Tibial nerve (tissue), 4 donors: Measurements from ENCODE around the gene METTL14. TPM values are rescaled to one million over a fixed set of nuclear protein-coding genes. Genes with fewer than 3 reads are reported as not detected.

ENCODE experiments used
- DNase-seq, 2 donors: peaks; one replicate each; pipeline ENCODE4 v3.0.0-alpha.2; 2019; ENCODE audit warnings: low spot score in 2 of 2
- H3K27ac ChIP-seq, 4 donors: fragments of 200-600 bp; sonication (generic) in 3 of 4; one replicate each; pipeline ENCODE4 v1.5.1; 2017 to 2019; ENCODE audit warnings: mild to moderate bottlenecking in 1 of 4
- H3K27me3 ChIP-seq, 2 donors: fragments of 200-600 bp; sonication (generic) in 1 of 2; one replicate each; pipeline versions ENCODE4 v1.5.1 to v1.6.0; 2017 to 2019
- H3K36me3 ChIP-seq, 3 donors: fragments of 200-600 bp; sonication (generic); one replicate each; pipeline ENCODE4 v1.5.1; 2018 to 2019
- H3K4me1 ChIP-seq, 4 donors: fragments of 200-600 bp; sonication (generic) in 3 of 4; one replicate each; pipeline ENCODE4 v1.5.1; 2017 to 2019
- H3K4me3 ChIP-seq, 4 donors: fragments of 200-600 bp; sonication (generic) in 3 of 4; one replicate each; pipeline ENCODE4 v1.5.1; 2017 to 2019; ENCODE audit warnings: mild to moderate bottlenecking in 1 of 4, moderate library complexity in 1 of 4
- H3K9me3 ChIP-seq, 4 donors: fragments of 200-600 bp; sonication (generic) in 3 of 4; one replicate each; pipeline ENCODE4 v1.5.1; 2017 to 2019
- EP300 ChIP-seq, 2 donors: sonication (generic); formaldehyde crosslinking; IDR thresholded peaks; one replicate each; pipeline ENCODE4 v1.6.1; 2017; ENCODE audit warnings: antibody characterized with exemption in 2 of 2, mild to moderate bottlenecking in 1 of 2
- POLR2A ChIP-seq, 2 donors: fragments of 450-650 bp; IDR thresholded peaks; one replicate each; pipeline ENCODE4 v1.6.1; 2017; ENCODE audit warnings: antibody characterized with exemption in 2 of 2, mild to moderate bottlenecking in 2 of 2, moderate library complexity in 2 of 2
- WGBS, 2 donors: methylation state at CpG; one replicate each; pipeline ENCODE4 v1.1.5; 2018; 5-methylcytosine and 5-hydroxymethylcytosine counted together
- total RNA-seq, 4 donors: library from RNA; depleted of rRNA; stranded (reverse); fragments of >200 nt; gene quantifications; one replicate each; pipeline ENCODE4 v1.1.0, GENCODE V29; 2016
- TF ChIP-seq, protein P1 (sequence below), 5 experiments: fragments of 200-600 bp in 3 of 5; fragments of 450-650 bp in 2 of 5; sonication (generic) in 3 of 5; IDR thresholded peaks; one replicate each; pipeline ENCODE4 v1.5.1; 2016 to 2019; ENCODE audit warnings: antibody characterized with exemption in 5 of 5, mild to moderate bottlenecking in 3 of 5, moderate library complexity in 2 of 5

Gene METTL14
- total RNA-seq, 4 donors from 2014 or later = 39.2 to 73.8 (median 68.1) TPM

DNA sequence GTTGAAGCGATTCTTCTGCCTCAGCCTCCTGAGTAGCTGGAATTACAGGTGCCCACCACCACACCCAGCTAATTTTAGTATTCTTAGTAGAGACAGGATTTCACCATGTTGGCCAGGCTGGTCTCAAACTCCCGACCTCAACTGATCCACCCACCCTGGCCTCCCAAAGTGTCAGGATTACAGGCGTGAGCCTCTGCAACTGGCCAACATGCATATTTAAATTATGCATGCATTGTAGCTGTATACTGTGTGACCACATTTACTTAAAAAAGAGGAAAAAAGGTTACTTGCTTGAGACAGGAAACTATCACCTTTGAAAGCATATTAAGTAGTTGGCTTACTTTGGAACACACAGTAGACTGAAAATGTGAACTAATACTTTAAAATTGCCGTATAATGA, 29.5 kb downstream of the METTL14 start:
- Histone ChIP-seq H3K9me3 (no peaks in the 10 kb centered on the region), H3K4me3 (no peak overlapping the region), H3K27me3 (no peaks in the 10 kb centered on the region), H3K4me1 (no peaks in the 10 kb centered on the region), H3K36me3 (peaks cover 0 to 62% (median 0%) of the 10 kb centered on the region in 3 donors), H3K27ac (no peak overlapping the region)
- TF ChIP-seq EP300 (IDR thresholded peaks at IDR 0.05) (no peak), POLR2A (IDR thresholded peaks at IDR 0.05) (no peak)
- TF ChIP-seq, protein P1, sequence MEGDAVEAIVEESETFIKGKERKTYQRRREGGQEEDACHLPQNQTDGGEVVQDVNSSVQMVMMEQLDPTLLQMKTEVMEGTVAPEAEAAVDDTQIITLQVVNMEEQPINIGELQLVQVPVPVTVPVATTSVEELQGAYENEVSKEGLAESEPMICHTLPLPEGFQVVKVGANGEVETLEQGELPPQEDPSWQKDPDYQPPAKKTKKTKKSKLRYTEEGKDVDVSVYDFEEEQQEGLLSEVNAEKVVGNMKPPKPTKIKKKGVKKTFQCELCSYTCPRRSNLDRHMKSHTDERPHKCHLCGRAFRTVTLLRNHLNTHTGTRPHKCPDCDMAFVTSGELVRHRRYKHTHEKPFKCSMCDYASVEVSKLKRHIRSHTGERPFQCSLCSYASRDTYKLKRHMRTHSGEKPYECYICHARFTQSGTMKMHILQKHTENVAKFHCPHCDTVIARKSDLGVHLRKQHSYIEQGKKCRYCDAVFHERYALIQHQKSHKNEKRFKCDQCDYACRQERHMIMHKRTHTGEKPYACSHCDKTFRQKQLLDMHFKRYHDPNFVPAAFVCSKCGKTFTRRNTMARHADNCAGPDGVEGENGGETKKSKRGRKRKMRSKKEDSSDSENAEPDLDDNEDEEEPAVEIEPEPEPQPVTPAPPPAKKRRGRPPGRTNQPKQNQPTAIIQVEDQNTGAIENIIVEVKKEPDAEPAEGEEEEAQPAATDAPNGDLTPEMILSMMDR (IDR thresholded peaks at IDR 0.05) = no peak
- DNase-seq = no peak
- WGBS, 2 donors = 86 to 94% methylated on average over 4 of the region's 4 CpGs

DNA sequence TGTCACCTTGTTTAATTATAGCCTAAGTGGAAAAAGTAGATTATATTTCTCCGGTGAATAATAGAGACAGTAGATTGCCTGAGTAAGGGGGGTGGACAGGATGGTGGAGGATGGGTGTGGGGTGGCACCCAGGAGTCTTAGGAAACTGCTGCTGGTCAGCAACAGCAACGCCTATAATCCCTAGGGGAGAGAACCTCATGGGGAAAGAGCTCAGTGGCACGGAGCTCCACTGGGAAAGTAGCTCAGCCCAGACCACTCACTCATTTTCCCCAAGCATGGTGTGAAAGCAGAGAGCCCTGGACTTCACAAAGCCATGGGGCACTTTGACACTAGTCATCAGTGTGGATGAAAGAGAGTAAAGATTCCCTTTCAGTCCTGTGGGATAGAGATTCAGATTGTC, 31.1 kb downstream of the METTL14 start:
- Histone ChIP-seq H3K36me3 (peaks cover 0 to 51% (median 0%) of the 10 kb centered on the region in 3 donors), H3K4me1 (no peaks in the 10 kb centered on the region), H3K9me3 (no peaks in the 10 kb centered on the region), H3K27me3 (no peaks in the 10 kb centered on the region), H3K27ac (no peak overlapping the region), H3K4me3 (no peak overlapping the region)
- TF ChIP-seq, protein P1 (IDR thresholded peaks at IDR 0.05) = no peak
- TF ChIP-seq POLR2A (IDR thresholded peaks at IDR 0.05) (no peak), EP300 (IDR thresholded peaks at IDR 0.05) (no peak)
- no peak for DNase-seq
- 59 to 62% methylated on average over 3 of the region's 3 CpGs for WGBS, 2 donors

GRCh38 chr4:118718511-118719170, 33.4 kb downstream of the METTL14 start:
- no peak overlapping the region for H3K27ac ChIP-seq
- no peaks in the 10 kb centered on the region for H3K9me3 ChIP-seq
- 92 to 94% methylated on average over 4 of the region's 4 CpGs for WGBS, 2 donors
- H3K4me1 ChIP-seq = no peaks in the 10 kb centered on the region
- H3K4me3 ChIP-seq = no peak overlapping the region
- H3K27me3 ChIP-seq = no peaks in the 10 kb centered on the region
- no peak for TF ChIP-seq EP300 (IDR thresholded peaks at IDR 0.05)
- TF ChIP-seq, protein P1 (IDR thresholded peaks at IDR 0.05) = no peak
- no peak for TF ChIP-seq POLR2A (IDR thresholded peaks at IDR 0.05)
- no peak for DNase-seq
- H3K36me3 ChIP-seq = peaks cover 0 to 47% (median 0%) of the 10 kb centered on the region in 3 donors

GRCh38 chr4:118721752-118722151, 36.6 kb downstream of the METTL14 start:
- Histone ChIP-seq H3K27ac (no peak overlapping the region), H3K36me3 (peaks cover 0 to 57% (median 0%) of the 10 kb centered on the region in 3 donors), H3K4me1 (no peaks in the 10 kb centered on the region), H3K9me3 (no peaks in the 10 kb centered on the region), H3K27me3 (no peaks in the 10 kb centered on the region), H3K4me3 (no peak overlapping the region)
- WGBS, 2 donors = 91 to 95% methylated on average over 1 of the region's 1 CpG
- TF ChIP-seq EP300 (IDR thresholded peaks at IDR 0.05) = no peak
- TF ChIP-seq, protein P1 (IDR thresholded peaks at IDR 0.05) = no peak
- TF ChIP-seq POLR2A (IDR thresholded peaks at IDR 0.05) = no peak
- no peak for DNase-seq

DNA sequence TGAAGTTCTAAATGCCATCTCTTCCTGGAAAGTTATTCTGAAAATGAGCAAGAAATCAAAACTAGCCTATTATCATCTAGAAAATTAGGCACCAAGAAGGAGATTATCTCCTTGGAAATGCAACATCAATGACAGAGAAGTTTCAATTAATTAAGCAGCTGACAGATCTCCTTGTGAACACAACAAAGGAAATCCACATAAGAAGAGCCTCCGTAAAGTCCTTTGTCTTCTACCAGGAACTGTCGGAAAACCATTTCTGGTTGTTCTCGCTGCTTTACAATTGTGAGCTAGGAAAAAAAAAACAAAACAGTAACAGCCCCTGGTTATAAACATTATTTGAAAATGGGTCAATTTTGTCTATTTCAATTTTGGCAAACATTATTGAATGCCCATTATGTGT, 38.2 kb downstream of the METTL14 start:
- WGBS, 2 donors = 94% methylated on average over 3 of the region's 3 CpGs
- no peaks in the 10 kb centered on the region for H3K9me3 ChIP-seq
- no peak overlapping the region for H3K4me3 ChIP-seq
- DNase-seq = no peak
- no peaks in the 10 kb centered on the region for H3K4me1 ChIP-seq
- TF ChIP-seq POLR2A (IDR thresholded peaks at IDR 0.05) = no peak
- no peak overlapping the region for H3K27ac ChIP-seq
- H3K27me3 ChIP-seq = no peaks in the 10 kb centered on the region
- H3K36me3 ChIP-seq = peaks cover 0 to 67% (median 0%) of the 10 kb centered on the region in 3 donors
